Measurements from ENCODE around the gene NUDT16. TPM values are rescaled to one million over a fixed set of nuclear protein-coding genes. Genes with fewer than 3 reads are reported as not detected.

NUDT16 gene
- total and polyA plus RNA-seq, 9 of the 15 experiments (the other 6 are each of a cell fraction or from before 2014, with no cell fraction given) = 1.5 to 11.4 (median 7.6) TPM

DNA sequence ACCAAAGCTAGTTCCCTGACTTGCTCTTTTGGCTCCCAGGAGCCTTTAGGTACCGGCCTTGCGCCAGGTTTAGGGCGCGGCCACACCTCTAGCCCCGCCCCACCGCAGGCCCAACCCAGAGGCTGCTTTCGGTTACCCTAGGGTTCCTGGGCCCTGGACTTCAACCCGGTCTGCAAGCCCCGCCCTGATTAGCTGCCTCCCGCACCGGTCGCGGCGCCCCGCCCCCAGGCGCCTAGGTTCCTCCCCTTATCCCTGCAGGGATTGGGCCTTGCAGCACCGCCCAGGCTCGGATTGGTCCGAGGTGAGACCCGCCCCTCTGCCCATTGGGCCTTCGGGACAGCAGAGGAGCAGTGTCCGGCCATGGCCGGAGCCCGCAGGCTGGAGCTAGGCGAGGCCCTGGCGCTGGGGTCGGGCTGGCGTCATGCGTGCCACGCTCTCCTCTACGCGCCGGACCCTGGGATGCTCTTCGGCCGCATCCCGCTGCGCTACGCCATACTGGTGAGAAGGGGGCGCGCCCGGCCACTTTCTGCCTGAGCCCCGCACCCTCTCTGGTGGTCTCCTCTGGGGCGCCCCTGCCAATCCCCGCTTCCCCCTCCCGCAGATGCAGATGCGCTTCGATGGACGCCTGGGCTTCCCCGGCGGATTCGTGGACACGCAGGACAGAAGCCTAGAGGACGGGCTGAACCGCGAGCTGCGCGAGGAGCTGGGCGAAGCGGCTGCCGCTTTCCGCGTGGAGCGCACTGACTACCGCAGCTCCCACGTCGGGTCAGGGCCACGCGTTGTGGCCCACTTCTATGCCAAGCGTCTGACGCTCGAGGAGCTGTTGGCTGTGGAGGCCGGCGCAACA lies at the start of gene NUDT16 (continued):
- TF ChIP-seq ASH1L (IDR thresholded peaks at IDR 0.05; ENCODE audit: borderline replicate concordance, low read depth, partially characterized antibody) (peak; percentile 86), TEAD2 (tag; IDR thresholded peaks at IDR 0.05) (no peak), GABPB2 (CRISPR knock-in tag; conservative IDR thresholded peaks at IDR 0.05) (no peak), HEY1 (CRISPR knock-in tag; IDR thresholded peaks at IDR 0.05; ENCODE audit: borderline replicate concordance) (no peak), ZNF436 (CRISPR knock-in tag; IDR thresholded peaks at IDR 0.05) (no peak), MEIS2 (IDR thresholded peaks at IDR 0.05; ENCODE audit: partially characterized antibody) (no peak), ZNF57 (CRISPR knock-in tag; IDR thresholded peaks at IDR 0.05) (no peak), PHTF2 (CRISPR knock-in tag; IDR thresholded peaks at IDR 0.05) (no peak), KDM1A (IDR thresholded peaks at IDR 0.05) (no peak), ARID1B (IDR thresholded peaks at IDR 0.05) (no peak), HNRNPL (IDR thresholded peaks at IDR 0.05; ENCODE audit: low read depth, low read length) (peak; percentile 54; the same call in 1 of the 2 replicates), MAFF (IDR thresholded peaks at IDR 0.05; ENCODE audit: low read length) (no peak), IRF2 (CRISPR knock-in tag; IDR thresholded peaks at IDR 0.05) (no peak), CREB1 (IDR thresholded peaks at IDR 0.05) (no peak), CREB1 (CRISPR knock-in tag; IDR thresholded peaks at IDR 0.05) (peak; percentile 58; the same call in 1 of the 2 replicates), PYGO2 (tag; IDR thresholded peaks at IDR 0.05) (no peak), RAD51 (IDR thresholded peaks at IDR 0.05; ENCODE audit: borderline replicate concordance, low read depth) (no peak)
- TF ChIP-seq, protein P1, sequence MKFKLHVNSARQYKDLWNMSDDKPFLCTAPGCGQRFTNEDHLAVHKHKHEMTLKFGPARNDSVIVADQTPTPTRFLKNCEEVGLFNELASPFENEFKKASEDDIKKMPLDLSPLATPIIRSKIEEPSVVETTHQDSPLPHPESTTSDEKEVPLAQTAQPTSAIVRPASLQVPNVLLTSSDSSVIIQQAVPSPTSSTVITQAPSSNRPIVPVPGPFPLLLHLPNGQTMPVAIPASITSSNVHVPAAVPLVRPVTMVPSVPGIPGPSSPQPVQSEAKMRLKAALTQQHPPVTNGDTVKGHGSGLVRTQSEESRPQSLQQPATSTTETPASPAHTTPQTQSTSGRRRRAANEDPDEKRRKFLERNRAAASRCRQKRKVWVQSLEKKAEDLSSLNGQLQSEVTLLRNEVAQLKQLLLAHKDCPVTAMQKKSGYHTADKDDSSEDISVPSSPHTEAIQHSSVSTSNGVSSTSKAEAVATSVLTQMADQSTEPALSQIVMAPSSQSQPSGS (CRISPR knock-in tag; IDR thresholded peaks at IDR 0.05) = no peak
- TF ChIP-seq, protein P2, sequence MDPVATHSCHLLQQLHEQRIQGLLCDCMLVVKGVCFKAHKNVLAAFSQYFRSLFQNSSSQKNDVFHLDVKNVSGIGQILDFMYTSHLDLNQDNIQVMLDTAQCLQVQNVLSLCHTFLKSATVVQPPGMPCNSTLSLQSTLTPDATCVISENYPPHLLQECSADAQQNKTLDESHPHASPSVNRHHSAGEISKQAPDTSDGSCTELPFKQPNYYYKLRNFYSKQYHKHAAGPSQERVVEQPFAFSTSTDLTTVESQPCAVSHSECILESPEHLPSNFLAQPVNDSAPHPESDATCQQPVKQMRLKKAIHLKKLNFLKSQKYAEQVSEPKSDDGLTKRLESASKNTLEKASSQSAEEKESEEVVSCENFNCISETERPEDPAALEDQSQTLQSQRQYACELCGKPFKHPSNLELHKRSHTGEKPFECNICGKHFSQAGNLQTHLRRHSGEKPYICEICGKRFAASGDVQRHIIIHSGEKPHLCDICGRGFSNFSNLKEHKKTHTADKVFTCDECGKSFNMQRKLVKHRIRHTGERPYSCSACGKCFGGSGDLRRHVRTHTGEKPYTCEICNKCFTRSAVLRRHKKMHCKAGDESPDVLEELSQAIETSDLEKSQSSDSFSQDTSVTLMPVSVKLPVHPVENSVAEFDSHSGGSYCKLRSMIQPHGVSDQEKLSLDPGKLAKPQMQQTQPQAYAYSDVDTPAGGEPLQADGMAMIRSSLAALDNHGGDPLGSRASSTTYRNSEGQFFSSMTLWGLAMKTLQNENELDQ (CRISPR knock-in tag; IDR thresholded peaks at IDR 0.05; ENCODE audit: borderline replicate concordance) = no peak
- TF ChIP-seq, protein P3, sequence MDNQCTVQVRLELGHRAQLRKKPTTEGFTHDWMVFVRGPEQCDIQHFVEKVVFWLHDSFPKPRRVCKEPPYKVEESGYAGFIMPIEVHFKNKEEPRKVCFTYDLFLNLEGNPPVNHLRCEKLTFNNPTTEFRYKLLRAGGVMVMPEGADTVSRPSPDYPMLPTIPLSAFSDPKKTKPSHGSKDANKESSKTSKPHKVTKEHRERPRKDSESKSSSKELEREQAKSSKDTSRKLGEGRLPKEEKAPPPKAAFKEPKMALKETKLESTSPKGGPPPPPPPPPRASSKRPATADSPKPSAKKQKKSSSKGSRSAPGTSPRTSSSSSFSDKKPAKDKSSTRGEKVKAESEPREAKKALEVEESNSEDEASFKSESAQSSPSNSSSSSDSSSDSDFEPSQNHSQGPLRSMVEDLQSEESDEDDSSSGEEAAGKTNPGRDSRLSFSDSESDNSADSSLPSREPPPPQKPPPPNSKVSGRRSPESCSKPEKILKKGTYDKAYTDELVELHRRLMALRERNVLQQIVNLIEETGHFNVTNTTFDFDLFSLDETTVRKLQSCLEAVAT (IDR thresholded peaks at IDR 0.05) = no peak
- TF ChIP-seq, protein P4, sequence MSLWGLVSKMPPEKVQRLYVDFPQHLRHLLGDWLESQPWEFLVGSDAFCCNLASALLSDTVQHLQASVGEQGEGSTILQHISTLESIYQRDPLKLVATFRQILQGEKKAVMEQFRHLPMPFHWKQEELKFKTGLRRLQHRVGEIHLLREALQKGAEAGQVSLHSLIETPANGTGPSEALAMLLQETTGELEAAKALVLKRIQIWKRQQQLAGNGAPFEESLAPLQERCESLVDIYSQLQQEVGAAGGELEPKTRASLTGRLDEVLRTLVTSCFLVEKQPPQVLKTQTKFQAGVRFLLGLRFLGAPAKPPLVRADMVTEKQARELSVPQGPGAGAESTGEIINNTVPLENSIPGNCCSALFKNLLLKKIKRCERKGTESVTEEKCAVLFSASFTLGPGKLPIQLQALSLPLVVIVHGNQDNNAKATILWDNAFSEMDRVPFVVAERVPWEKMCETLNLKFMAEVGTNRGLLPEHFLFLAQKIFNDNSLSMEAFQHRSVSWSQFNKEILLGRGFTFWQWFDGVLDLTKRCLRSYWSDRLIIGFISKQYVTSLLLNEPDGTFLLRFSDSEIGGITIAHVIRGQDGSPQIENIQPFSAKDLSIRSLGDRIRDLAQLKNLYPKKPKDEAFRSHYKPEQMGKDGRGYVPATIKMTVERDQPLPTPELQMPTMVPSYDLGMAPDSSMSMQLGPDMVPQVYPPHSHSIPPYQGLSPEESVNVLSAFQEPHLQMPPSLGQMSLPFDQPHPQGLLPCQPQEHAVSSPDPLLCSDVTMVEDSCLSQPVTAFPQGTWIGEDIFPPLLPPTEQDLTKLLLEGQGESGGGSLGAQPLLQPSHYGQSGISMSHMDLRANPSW (CRISPR knock-in tag; IDR thresholded peaks at IDR 0.05) = no peak

Measured in K562 (cell line).